ENCODE results near the gene PRR5L.

PRR5L gene

GRCh38 chr11:36295926-36296325 lies at the start of gene PRR5L:
PRR5L (plus strand) TSS chr11:36296288; CDS start chr11:36401122, 104,834 bp downstream.
- DNase-seq, result peak; percentile 70 to 91

GRCh38 chr11:36247493-36247892 lies 48.6 kb upstream of the PRR5L start:
- DNase-seq, result no peak

GRCh38 chr11:36248436-36248835 lies 47.7 kb upstream of the PRR5L start:
- no peak for DNase-seq

- DNase-seq, result no peak
Measured at GRCh38 chr11:36249246-36249645, 46.8 kb upstream of the PRR5L start.

GRCh38 chr11:36251823-36252222 lies 44.3 kb upstream of the PRR5L start:
- DNase-seq, result peak in 1 of 2 donors; percentile 7

GRCh38 chr11:36253238-36253637 lies 42.9 kb upstream of the PRR5L start:
- DNase-seq, result peak; percentile 23 to 34

GRCh38 chr11:36254713-36255112 lies 41.4 kb upstream of the PRR5L start:
- DNase-seq, result no peak

- no peak for DNase-seq
Measured at GRCh38 chr11:36257351-36257750, 38.7 kb upstream of the PRR5L start.

- peak; percentile 27 to 68 for DNase-seq
Measured at GRCh38 chr11:36258730-36259360, 37.2 kb upstream of the PRR5L start.

- DNase-seq, result no peak
Measured at GRCh38 chr11:36261094-36261493, 35.0 kb upstream of the PRR5L start.

- DNase-seq, result no peak
Measured at GRCh38 chr11:36264011-36264972, 31.8 kb upstream of the PRR5L start.

GRCh38 chr11:36264973-36265344 lies 31.1 kb upstream of the PRR5L start:
- DNase-seq, result no peak

GRCh38 chr11:36265793-36266628 lies 30.1 kb upstream of the PRR5L start:
- peak in 1 of 2 donors; percentile 19 for DNase-seq

GRCh38 chr11:36266767-36267166 lies 29.3 kb upstream of the PRR5L start:
- no peak for DNase-seq

GRCh38 chr11:36268337-36268985 lies 27.6 kb upstream of the PRR5L start:
- no peak for DNase-seq

GRCh38 chr11:36270701-36271100 lies 25.4 kb upstream of the PRR5L start:
- DNase-seq, result no peak

GRCh38 chr11:36271794-36272407 lies 24.2 kb upstream of the PRR5L start:
- no peak for DNase-seq

GRCh38 chr11:36273110-36273509 lies 23.0 kb upstream of the PRR5L start:
- peak in 1 of 2 donors; percentile 40 for DNase-seq

GRCh38 chr11:36274414-36274813 lies 21.7 kb upstream of the PRR5L start:
- DNase-seq, result no peak

GRCh38 chr11:36278531-36279282 lies 17.4 kb upstream of the PRR5L start:
- DNase-seq, result no peak

- DNase-seq, result no peak
Measured at GRCh38 chr11:36280531-36280930, 15.6 kb upstream of the PRR5L start.

Measured in hippocampal formation (tissue), 2 donors.